OCI-LY3 (cell line): Measurements from ENCODE around the gene SCP2D1.

Source experiments
- EZH2phosphoT487 ChIP-seq: fragments of 200-600 bp; shearing (Covaris generic); IDR thresholded peaks from 2 replicates; pipeline ENCODE4 v1.6.1; 2018; ENCODE audit warnings: antibody characterized with exemption, mixed run types, low read depth
- TF ChIP-seq, protein P1 (sequence below): fragments of 200-600, 300-600 bp; sonication (generic); IDR thresholded peaks from 2 replicates; pipeline ENCODE4 v1.5.1; 2014; ENCODE audit warnings: antibody characterized with exemption, low read length, low read depth

DNA sequence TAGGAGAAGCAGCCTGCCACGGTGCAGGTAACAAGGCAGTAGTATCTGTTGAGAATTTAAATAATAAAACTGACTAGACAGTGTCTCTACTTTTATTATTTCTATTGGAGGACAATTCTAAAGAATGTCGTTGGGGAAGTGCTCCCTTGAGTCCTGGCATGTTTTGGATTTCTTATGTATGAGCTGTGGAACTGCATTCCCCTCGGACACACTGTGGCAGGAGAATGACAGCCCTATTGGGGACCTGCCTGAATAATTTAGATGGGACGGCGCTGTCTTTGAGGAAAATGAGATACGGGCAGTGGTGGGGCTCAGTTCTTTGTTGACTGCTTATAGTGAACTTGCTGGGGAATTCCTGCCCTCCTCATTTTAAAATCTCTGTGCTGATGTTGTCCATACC lies 2.4 kb upstream of the SCP2D1 start:
- TF ChIP-seq, protein P1, sequence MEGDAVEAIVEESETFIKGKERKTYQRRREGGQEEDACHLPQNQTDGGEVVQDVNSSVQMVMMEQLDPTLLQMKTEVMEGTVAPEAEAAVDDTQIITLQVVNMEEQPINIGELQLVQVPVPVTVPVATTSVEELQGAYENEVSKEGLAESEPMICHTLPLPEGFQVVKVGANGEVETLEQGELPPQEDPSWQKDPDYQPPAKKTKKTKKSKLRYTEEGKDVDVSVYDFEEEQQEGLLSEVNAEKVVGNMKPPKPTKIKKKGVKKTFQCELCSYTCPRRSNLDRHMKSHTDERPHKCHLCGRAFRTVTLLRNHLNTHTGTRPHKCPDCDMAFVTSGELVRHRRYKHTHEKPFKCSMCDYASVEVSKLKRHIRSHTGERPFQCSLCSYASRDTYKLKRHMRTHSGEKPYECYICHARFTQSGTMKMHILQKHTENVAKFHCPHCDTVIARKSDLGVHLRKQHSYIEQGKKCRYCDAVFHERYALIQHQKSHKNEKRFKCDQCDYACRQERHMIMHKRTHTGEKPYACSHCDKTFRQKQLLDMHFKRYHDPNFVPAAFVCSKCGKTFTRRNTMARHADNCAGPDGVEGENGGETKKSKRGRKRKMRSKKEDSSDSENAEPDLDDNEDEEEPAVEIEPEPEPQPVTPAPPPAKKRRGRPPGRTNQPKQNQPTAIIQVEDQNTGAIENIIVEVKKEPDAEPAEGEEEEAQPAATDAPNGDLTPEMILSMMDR = no peak
- TF ChIP-seq EZH2phosphoT487 = no peak
